Measurements from ENCODE around the gene APH1B. TPM values are rescaled to one million over a fixed set of nuclear protein-coding genes. Genes with fewer than 3 reads are reported as not detected.

Gene APH1B
- total RNA-seq, 1 donor, result 17.7 TPM

GRCh38 chr15:63288342-63288741 is 10.9 kb downstream of the APH1B start:
- H4K20me1 ChIP-seq (ENCODE audit: insufficient read depth, low read length), result no peaks in the 10 kb centered on the region
- peaks cover 37% of the 10 kb centered on the region for H3K4me1 ChIP-seq (ENCODE audit: insufficient read depth, low read length)
- no peak overlapping the region for H3K4me3 ChIP-seq (ENCODE audit: insufficient read depth, low read length)
- no peaks in the 10 kb centered on the region for H3K79me2 ChIP-seq (ENCODE audit: insufficient read depth, low read length)
- no peak overlapping the region for H2AFZ ChIP-seq (ENCODE audit: low read length)
- TF ChIP-seq, protein P1, sequence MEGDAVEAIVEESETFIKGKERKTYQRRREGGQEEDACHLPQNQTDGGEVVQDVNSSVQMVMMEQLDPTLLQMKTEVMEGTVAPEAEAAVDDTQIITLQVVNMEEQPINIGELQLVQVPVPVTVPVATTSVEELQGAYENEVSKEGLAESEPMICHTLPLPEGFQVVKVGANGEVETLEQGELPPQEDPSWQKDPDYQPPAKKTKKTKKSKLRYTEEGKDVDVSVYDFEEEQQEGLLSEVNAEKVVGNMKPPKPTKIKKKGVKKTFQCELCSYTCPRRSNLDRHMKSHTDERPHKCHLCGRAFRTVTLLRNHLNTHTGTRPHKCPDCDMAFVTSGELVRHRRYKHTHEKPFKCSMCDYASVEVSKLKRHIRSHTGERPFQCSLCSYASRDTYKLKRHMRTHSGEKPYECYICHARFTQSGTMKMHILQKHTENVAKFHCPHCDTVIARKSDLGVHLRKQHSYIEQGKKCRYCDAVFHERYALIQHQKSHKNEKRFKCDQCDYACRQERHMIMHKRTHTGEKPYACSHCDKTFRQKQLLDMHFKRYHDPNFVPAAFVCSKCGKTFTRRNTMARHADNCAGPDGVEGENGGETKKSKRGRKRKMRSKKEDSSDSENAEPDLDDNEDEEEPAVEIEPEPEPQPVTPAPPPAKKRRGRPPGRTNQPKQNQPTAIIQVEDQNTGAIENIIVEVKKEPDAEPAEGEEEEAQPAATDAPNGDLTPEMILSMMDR (IDR thresholded peaks at IDR 0.05; ENCODE audit: extremely low read depth, low read depth, low read length), result no peak
- H3K4me2 ChIP-seq (ENCODE audit: insufficient read depth, low read length), result peak overlapping the region; percentile 30
- H3K36me3 ChIP-seq (ENCODE audit: insufficient read depth, low read length), result peaks cover 20% of the 10 kb centered on the region
- DNase-seq (ENCODE audit: insufficient read length, low spot score, missing footprints), result no peak
- peak overlapping the region; percentile 97 for H3K27ac ChIP-seq (ENCODE audit: low read depth, low read length)
- no peaks in the 10 kb centered on the region for H3K9me3 ChIP-seq (ENCODE audit: low read depth, low read length)
- H3K27me3 ChIP-seq (ENCODE audit: insufficient read depth, low read length), result no peaks in the 10 kb centered on the region

GRCh38 chr15:63288778-63289378 is 11.5 kb downstream of the APH1B start:
- peaks cover 20% of the 10 kb centered on the region for H3K36me3 ChIP-seq (ENCODE audit: insufficient read depth, low read length)
- H4K20me1 ChIP-seq (ENCODE audit: insufficient read depth, low read length), result no peaks in the 10 kb centered on the region
- H3K4me2 ChIP-seq (ENCODE audit: insufficient read depth, low read length), result peak overlapping the region; percentile 30
- H3K27ac ChIP-seq (ENCODE audit: low read depth, low read length), result peak overlapping the region; percentile 97
- H3K4me1 ChIP-seq (ENCODE audit: insufficient read depth, low read length), result peaks cover 37% of the 10 kb centered on the region
- no peaks in the 10 kb centered on the region for H3K79me2 ChIP-seq (ENCODE audit: insufficient read depth, low read length)
- no peak for DNase-seq (ENCODE audit: insufficient read length, low spot score, missing footprints)
- no peak overlapping the region for H2AFZ ChIP-seq (ENCODE audit: low read length)
- TF ChIP-seq, protein P1 (IDR thresholded peaks at IDR 0.05; ENCODE audit: extremely low read depth, low read depth, low read length), result peak; percentile 72
- H3K9me3 ChIP-seq (ENCODE audit: low read depth, low read length), result no peaks in the 10 kb centered on the region
- H3K4me3 ChIP-seq (ENCODE audit: insufficient read depth, low read length), result no peak overlapping the region
- H3K27me3 ChIP-seq (ENCODE audit: insufficient read depth, low read length), result no peaks in the 10 kb centered on the region

- Histone ChIP-seq H3K4me1 (ENCODE audit: insufficient read depth, low read length) (peaks cover 37% of the 10 kb centered on the region), H3K36me3 (ENCODE audit: insufficient read depth, low read length) (peaks cover 13% of the 10 kb centered on the region), H3K27ac (ENCODE audit: low read depth, low read length) (peak overlapping the region; percentile 97), H3K79me2 (ENCODE audit: insufficient read depth, low read length) (peaks cover 3% of the 10 kb centered on the region), H3K9me3 (ENCODE audit: low read depth, low read length) (no peaks in the 10 kb centered on the region), H3K4me3 (ENCODE audit: insufficient read depth, low read length) (no peak overlapping the region), H3K4me2 (ENCODE audit: insufficient read depth, low read length) (peak overlapping the region; percentile 42), H4K20me1 (ENCODE audit: insufficient read depth, low read length) (no peaks in the 10 kb centered on the region), H2AFZ (ENCODE audit: low read length) (no peak overlapping the region), H3K27me3 (ENCODE audit: insufficient read depth, low read length) (no peaks in the 10 kb centered on the region)
- TF ChIP-seq, protein P1 (IDR thresholded peaks at IDR 0.05; ENCODE audit: extremely low read depth, low read depth, low read length), result no peak
- peak; percentile 80 for DNase-seq (ENCODE audit: insufficient read length, low spot score, missing footprints)
Measured at GRCh38 chr15:63291507-63291906, 14.1 kb downstream of the APH1B start.

GRCh38 chr15:63292241-63292640 is 14.8 kb downstream of the APH1B start:
- no peak for DNase-seq (ENCODE audit: insufficient read length, low spot score, missing footprints)
- Histone ChIP-seq H3K79me2 (ENCODE audit: insufficient read depth, low read length) (peaks cover 3% of the 10 kb centered on the region), H3K27me3 (ENCODE audit: insufficient read depth, low read length) (no peaks in the 10 kb centered on the region), H3K4me2 (ENCODE audit: insufficient read depth, low read length) (peak overlapping the region; percentile 42), H3K36me3 (ENCODE audit: insufficient read depth, low read length) (peaks cover 13% of the 10 kb centered on the region), H3K27ac (ENCODE audit: low read depth, low read length) (peak overlapping the region; percentile 97), H3K9me3 (ENCODE audit: low read depth, low read length) (no peaks in the 10 kb centered on the region), H3K4me3 (ENCODE audit: insufficient read depth, low read length) (no peak overlapping the region), H2AFZ (ENCODE audit: low read length) (no peak overlapping the region), H3K4me1 (ENCODE audit: insufficient read depth, low read length) (peaks cover 32% of the 10 kb centered on the region), H4K20me1 (ENCODE audit: insufficient read depth, low read length) (no peaks in the 10 kb centered on the region)
- TF ChIP-seq, protein P1 (IDR thresholded peaks at IDR 0.05; ENCODE audit: extremely low read depth, low read depth, low read length), result no peak
